ENCODE measurements around the gene NPHP1. TPM values are rescaled to one million over a fixed set of nuclear protein-coding genes. Genes with fewer than 3 reads are reported as not detected.

NPHP1 gene
- total and polyA plus RNA-seq, 2 of the 8 experiments (the other 6 are each of a cell fraction or from before 2014, with no cell fraction given) = 1.4 to 2.8 TPM

DNA sequence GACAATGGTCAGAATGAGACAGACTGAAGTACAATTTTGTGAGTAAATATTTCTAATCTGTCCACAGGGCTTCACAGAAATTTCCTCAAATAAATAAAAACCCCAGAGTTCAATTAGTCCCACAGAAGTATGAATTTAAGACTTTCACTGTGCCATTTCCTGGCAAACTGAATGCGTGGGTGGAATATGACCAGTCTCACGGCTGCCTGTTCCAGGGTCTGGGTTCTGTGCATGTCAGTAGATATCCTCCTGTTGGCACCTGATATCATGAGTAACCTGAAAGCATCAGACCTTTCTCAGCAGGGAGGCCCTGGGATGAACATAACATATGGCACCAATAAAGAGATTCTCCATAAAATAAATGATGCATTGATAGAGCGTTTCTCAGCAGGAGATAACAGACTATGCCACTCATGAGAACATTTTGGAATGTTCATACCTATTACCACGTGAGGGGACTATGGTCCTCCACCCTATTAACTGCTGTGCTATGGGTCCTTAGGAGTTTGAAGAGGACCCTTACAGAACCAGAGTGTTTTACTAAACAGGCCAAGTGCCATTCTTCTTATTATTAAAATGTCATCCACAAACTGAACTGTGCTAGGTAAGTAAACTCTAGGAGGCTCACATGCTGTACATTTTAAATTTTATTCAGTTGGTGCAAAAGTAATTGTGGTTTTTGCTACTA lies 78.6 kb downstream of the NPHP1 start:
- Histone ChIP-seq H3K36me3 (ENCODE audit: control insufficient read depth in 2 of 4, insufficient read depth in 4 of 4, low read length in 3 of 4) (no peaks in the 10 kb centered on the region), H2AK5ac (ENCODE audit: low read depth, low read length) (no peak overlapping the region), H2BK15ac (ENCODE audit: low read length) (no peak overlapping the region), H3K79me2 (ENCODE audit: control insufficient read depth in 1 of 2, insufficient read depth in 2 of 2, low read length in 2 of 2) (no peaks in the 10 kb centered on the region), H2BK20ac (ENCODE audit: low read length) (no peak overlapping the region), H4K5ac (ENCODE audit: insufficient read length, low read depth, low read length) (no peak overlapping the region), H3K9me3 (ENCODE audit: insufficient read depth in 2 of 2, low read depth in 1 of 2, low read length in 1 of 2) (no peaks in the 10 kb centered on the region), H3K18ac (ENCODE audit: extremely low read depth, low read length) (no peak overlapping the region), H4K20me1 (replicated peaks in 1 of 2; ENCODE audit: control insufficient read depth in 1 of 2, insufficient read depth in 2 of 2, low read length in 2 of 2) (no peaks in the 10 kb centered on the region), H3K9ac (replicated peaks in 1 of 4; ENCODE audit: extremely low read depth in 1 of 4, low read depth in 3 of 4, low read length in 3 of 4) (no peak overlapping the region), H4K91ac (replicated peaks; ENCODE audit: insufficient read length, low read length) (no peak overlapping the region), H4K8ac (ENCODE audit: extremely low read depth, insufficient read depth, low read length) (no peak overlapping the region), H3K4me3 (ENCODE audit: extremely low read depth in 1 of 4, insufficient read depth in 2 of 4, low read depth in 3 of 4, low read length in 4 of 4) (no peak overlapping the region), H3K4me1 (replicated peaks in 1 of 4; ENCODE audit: control insufficient read depth in 3 of 4, insufficient read depth in 4 of 4, low read length in 3 of 4) (no peaks in the 10 kb centered on the region), H3K23me2 (ENCODE audit: low read depth, low read length) (no peaks in the 10 kb centered on the region), H3K4ac (replicated peaks; ENCODE audit: insufficient read length, low read depth, low read length) (no peak overlapping the region), H3K23ac (ENCODE audit: insufficient read length) (no peak overlapping the region), H2BK120ac (replicated peaks; ENCODE audit: low read depth, low read length) (no peak overlapping the region), H3K56ac (replicated peaks; ENCODE audit: insufficient read length, low read depth, low read length) (no peak overlapping the region), H3K14ac (ENCODE audit: insufficient read length) (no peak overlapping the region), H2BK5ac (ENCODE audit: low read depth, low read length) (no peak overlapping the region), H3K79me1 (ENCODE audit: low read depth, low read length) (no peaks in the 10 kb centered on the region), H3K27ac (ENCODE audit: low read depth, low read length) (no peak overlapping the region), H3K4me2 (ENCODE audit: insufficient read depth in 1 of 2, low read depth in 2 of 2, low read length in 2 of 2) (no peak overlapping the region), H2AFZ (ENCODE audit: low read length) (no peak overlapping the region), H3K27me3 (replicated peaks in 1 of 4; ENCODE audit: control insufficient read depth in 3 of 4, extremely low read depth in 1 of 4, insufficient read depth in 3 of 4, low read length in 3 of 4) (no peaks in the 10 kb centered on the region), H2BK12ac (ENCODE audit: low read depth, low read length) (no peak overlapping the region)
- no peak for DNase-seq (ENCODE audit: low read depth in 1 of 2, low spot score in 2 of 2)
- FAIRE-seq = no peak
- ChIA-PET CTCF (ENCODE audit: partially characterized antibody) (interaction anchor here (2.6 kb wide), 1 partner anchor 20 kb away, joined by 9 read pairs; no protein-coding TSS in a partner anchor), POLR2A (ENCODE audit: partially characterized antibody) (no interaction called here)
- WGBS, 2 experiments (ENCODE audit: extremely low coverage in 1 of 2, insufficient coverage in 1 of 2, insufficient read length in 1 of 2, insufficient replicate concordance in 2 of 2, low coverage in 1 of 2, low lambda C conversion rate in 2 of 2, missing lambda C conversion rate in 1 of 2) = 84% methylated on average over 4 of the region's 4 CpGs; no CpG with 5 or more reads in 1 of the 2 experiments
- TF ChIP-seq HDAC6 (IDR thresholded peaks at IDR 0.05; ENCODE audit: low read depth, low read length) = no peak
- TF ChIP-seq SP4 (IDR thresholded peaks at IDR 0.05; ENCODE audit: low read length) = no peak
- TF ChIP-seq GABPA (IDR thresholded peaks at IDR 0.05; ENCODE audit: borderline replicate concordance, insufficient read depth, low read length) = no peak
- no peak for TF ChIP-seq MAFK (IDR thresholded peaks at IDR 0.05; ENCODE audit: low read depth, low read length)
